Amniotic stem cell (primary cell): ENCODE data around the gene PLXDC2.
"Not testable (repeated sequence)": the region's sequence is repeated elsewhere in the genome, so short reads cannot be mapped to it uniquely, and the experiment has no call there.

Source experiments
- DNase-seq: peaks from one replicate; lab custom pipeline; 2025; lab: John Stamatoyannopoulos, UW

PLXDC2 gene

GRCh38 chr10:20115894-20116293 is 299.7 kb downstream of the PLXDC2 start:
- DNase-seq: no peak

- DNase-seq: no peak
Observed at GRCh38 chr10:20117471-20117870, 301.2 kb downstream of the PLXDC2 start.

DNA sequence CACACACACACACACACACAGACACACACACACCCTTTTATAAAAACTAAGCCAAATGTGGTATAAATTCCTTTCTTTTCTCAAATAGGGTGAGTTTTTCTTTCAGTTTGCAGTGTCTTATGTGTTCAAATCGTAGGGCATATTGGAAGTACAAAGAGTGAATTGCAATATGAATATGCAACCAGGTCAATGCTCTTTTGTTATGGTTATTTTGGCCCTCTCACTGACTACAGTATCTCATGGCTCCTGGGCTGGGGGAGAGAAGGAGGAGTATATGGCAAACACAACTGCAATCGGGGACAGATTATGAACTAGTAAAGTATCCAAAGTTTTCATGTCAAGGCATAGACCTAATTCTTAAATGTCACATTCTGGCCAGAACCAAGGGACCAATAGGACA is 301.9 kb downstream of the PLXDC2 start:
- no peak for DNase-seq

DNA sequence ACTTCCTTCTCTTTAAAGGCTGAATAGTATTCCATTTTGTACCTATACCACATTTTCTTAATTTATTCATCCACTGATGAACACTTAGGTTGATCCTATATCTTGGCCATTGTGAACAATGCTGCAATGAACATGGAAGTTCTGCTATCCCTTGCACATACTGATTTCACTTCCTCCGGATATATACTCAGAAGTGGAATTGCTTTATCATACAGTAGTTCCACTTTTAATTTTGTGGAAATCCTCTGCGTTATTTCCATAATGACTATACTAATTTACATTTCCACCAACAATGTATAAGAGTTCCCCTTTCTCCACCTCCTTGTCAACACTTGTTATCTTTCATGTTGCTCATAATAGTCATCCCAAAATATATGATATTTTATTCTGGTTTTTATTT is 312.6 kb downstream of the PLXDC2 start:
- no peak for DNase-seq

GRCh38 chr10:20132816-20133215 is 316.6 kb downstream of the PLXDC2 start:
- DNase-seq: no peak

DNA sequence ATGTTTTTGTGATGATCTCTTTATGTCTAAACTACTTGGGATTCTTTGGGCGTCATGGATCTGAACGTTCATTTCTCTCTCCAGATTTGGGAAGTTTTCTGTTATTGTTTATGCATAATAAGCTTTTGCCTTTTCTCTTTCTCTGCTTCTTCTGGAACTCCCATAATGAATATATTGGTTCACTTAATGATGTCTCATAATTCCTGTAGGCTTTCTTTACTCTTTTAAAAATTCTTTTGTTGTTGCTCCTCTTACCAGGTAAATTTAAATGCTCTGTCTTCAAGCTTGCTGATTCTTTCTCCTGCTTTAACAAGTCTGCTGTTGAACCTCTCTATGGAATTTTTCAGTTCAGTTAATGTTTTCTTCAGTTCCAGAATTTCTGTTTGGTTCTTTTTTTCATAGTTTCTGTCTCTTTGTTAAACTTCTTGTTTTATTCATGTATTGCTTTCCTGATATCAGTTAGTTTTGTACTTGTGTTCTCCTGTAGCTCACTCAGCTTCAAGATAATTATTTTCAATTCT is 317.5 kb downstream of the PLXDC2 start:
- no peak for DNase-seq

DNA sequence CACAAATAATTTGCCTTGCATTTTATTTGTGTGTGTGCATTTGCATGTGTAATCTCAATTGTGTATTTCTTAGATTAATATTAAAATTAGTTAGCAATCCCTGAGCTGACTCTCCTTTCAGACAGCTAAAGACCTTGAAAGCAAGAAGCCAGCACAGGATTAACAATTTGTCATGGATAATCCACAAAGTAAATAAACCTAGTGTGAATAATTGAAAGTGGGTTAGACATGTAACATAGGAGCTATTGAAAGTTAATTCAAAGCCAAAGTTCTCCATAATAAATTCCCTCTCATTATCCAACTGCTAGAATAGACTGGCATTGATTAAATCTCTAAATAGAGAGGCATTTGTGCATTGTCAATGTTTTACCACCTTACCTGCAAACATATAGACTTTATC is 326.1 kb downstream of the PLXDC2 start:
- DNase-seq: no peak

GRCh38 chr10:20144268-20144667 is 328.0 kb downstream of the PLXDC2 start:
- DNase-seq: no peak

DNA sequence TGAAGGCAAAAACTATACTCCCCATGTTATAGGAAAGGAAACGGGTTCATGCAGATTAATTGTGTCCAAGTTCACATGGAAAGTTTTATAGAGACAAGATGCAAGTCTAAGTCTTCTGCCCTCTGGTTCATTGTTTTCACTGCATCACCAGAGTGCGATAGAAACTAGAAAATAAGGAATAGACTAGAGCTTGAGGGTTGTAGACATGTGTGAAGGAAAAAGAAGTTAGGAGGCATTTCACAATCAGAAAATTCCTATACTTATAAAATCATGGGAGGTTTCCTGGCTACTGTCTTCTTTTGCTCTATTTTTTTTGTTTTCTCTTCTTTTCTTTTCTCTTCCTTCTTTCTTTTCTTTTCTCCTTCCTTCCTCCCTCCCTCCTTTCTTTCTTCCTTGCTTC is 329.8 kb downstream of the PLXDC2 start:
- no peak for DNase-seq

DNA sequence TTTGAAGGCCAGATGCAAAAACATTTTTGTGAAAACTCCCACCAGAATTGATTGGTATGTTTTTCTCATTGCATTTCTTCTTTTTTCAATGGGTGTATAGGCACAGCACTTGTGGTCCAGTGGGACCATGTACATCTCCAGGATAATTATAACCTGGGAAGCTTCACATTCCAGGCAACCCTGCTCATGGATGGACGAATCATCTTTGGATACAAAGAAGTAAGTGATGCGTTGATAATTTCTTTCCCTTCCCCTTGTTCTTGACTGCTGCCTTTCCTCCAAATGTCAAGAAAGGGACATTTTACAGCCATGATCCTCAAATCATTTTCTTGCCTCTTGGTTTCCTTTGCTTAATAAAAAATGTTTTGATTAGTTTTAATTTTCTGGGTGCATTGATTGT is 331.5 kb downstream of the PLXDC2 start:
- DNase-seq: no peak

GRCh38 chr10:20156511-20156910 is 340.3 kb downstream of the PLXDC2 start:
- no peak for DNase-seq

DNA sequence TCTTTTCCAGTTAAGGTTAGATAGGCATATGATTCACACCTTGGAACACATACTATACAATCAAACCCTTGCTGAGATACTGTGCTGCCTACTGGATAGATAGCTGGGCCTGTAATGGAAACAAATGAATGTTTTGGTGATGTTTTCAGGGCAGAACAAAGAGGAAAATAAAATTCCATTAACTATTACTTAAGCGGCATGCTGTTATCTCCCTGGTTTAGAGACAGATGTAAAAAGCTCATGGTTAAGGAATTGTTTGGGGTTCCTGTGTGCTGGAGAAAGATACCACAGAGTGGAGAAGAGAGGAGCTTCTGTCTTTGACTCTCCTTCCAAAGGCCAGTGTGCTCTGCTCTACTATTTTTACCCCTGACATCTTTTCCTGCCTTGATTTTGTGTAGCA is 341.1 kb downstream of the PLXDC2 start:
- DNase-seq: no peak

DNA sequence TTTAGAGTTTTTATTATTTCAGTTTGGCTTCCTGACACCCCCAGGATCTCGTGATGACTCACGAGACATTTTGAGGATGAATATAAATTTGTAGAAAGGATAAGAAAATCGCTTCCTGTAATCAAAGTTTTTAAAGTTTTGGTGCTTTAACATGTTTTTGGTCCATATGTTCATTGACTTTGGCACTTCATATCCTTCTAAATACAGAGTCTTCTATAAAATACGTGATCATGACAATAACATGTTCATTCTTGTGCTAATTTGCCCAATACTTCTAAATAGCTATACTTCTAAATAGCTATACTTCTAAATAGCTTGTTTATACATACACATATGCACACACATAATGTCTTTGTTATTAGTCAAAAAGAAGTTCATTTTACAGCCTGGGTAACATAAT is 341.9 kb downstream of the PLXDC2 start:
- DNase-seq: no peak

- DNase-seq: no peak
Observed at GRCh38 chr10:20162123-20162522, 345.9 kb downstream of the PLXDC2 start.

GRCh38 chr10:20166096-20166675 is 350.0 kb downstream of the PLXDC2 start:
- DNase-seq: no peak

GRCh38 chr10:20170661-20171060 is 354.4 kb downstream of the PLXDC2 start:
- DNase-seq: no peak

DNA sequence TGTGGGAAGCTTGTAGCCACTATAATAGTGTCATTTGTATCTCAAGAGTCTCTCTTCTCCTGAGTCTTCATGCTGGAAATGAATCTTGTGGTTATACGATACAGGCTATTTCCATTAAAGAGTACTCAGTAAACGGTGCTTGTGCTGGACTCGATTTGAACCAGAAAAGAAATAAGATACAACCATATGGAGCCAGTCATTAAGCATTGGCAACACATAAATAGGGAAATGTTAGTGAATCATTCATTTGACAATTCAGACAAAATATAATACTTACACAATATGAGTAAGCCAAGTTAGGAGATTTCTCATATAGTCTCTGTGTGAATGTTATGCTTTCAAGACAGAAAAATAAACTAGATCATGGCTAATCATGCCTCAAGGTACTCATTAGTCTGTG is 356.8 kb downstream of the PLXDC2 start:
- no peak for DNase-seq

GRCh38 chr10:20175719-20176118 is 359.5 kb downstream of the PLXDC2 start:
- DNase-seq: no peak

DNA sequence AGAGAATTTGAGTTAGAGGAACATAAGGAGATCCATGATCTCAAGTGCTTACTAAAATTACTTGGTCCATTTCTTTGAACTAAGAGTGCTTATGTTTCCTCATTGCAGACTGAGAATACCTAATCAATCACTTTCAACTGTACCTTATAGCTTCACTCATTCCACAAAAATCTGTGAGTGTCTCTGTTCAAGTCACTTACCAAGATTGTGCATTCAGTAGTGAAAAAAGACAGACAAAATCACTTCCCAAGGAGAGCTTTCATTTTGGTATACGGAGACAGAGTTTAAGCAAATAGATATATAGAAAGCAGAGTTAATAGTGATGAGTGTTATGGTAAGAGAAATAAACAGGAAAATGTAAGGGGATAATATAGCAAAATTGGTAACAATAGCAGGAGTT is 364.5 kb downstream of the PLXDC2 start:
- no peak for DNase-seq

DNA sequence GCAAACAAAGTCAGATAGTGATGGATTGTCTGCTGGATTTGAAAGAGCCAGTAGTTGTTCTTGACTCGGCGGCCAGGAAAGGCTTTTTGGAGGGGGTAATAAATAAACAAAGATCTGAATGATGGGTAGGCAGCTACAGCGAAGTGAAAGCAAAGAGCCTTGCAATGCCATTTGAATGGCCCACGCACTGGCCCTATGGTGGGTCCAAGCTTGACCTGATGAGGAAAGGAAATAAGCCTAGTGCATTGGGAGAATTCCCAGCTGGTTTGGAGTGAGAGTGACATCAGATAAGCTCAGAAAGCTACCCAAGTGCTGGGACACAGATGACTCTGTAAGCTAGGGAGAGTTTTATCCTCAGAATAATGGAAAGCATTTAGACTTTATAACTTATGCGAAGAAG is 365.2 kb downstream of the PLXDC2 start:
- no peak for DNase-seq

- DNase-seq: no peak
Observed at GRCh38 chr10:20185116-20185515, 368.9 kb downstream of the PLXDC2 start.

- not testable (repeated sequence) for DNase-seq
Observed at GRCh38 chr10:20191392-20191791, 375.2 kb downstream of the PLXDC2 start.

DNA sequence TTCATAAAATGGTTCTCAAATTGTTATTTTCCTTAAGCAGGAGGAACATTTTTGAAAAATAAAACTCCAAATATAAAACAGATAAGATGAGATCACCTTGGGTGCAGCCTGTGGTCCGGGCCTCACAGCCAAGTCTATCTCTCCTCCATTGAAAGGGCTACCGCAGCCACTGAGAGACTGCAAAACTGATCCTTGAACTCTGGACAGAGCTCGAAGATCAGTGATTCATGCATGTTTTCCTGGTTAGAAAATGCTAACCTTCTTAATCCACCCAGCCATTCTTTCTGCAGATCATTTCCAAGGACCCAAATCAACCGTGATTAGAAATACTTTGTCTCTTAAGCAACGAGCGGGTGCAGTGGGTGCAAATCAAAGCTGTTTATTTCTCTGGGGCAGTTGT is 378.8 kb downstream of the PLXDC2 start:
- no peak for DNase-seq

DNA sequence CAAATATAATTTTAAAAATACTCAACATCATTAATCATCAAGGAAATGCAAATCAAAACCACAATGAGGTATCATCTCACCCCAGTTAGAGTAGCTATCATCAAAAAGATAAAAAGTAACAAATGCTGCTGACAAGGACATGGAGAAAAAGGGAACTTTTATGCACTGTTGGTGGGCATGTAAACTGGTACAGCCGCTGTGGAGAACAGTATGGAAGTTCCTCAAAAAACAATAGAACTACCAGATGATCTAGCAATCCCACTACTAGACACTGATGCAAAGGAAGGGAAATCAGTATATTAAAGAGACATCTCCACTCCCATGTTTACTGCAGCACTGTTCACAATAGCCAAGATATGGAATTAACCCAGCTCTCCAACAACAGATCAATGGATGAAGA is 384.5 kb downstream of the PLXDC2 start:
- DNase-seq: no peak

DNA sequence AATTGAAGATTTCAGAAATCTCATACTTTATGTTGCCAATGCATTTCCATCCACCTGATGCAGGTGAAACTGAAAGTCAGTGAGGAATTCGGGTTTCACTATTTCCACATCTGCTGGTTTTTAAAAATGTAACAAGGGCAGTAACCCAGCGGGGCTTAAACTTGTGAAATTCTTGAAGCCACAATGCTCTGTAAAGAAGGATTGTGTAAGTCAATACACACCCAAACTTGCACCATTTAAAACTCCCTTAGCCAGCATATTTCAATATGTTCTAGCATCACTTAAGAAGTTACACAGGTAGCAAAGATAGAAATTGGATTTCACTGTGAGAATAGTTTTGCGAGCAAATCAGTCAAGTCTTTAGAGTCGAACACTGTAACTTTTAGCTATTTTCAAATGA is 386.1 kb downstream of the PLXDC2 start:
- no peak for DNase-seq
